HG03039 (cell line): ENCODE results near the gene ERAS.
A peak's percentile ranks its signal among the peaks of the same experiment; 100 is the strongest.
"Not testable (repeated sequence)": the region's sequence is repeated elsewhere in the genome, so short reads cannot be mapped to it uniquely, and the experiment has no call there.

Experiments used
- ATAC-seq: cut with Tn5 transposase; IDR thresholded peaks from one replicate; pipeline ENCODE4 v1.9.1; 2021; ENCODE audit warnings: mild to moderate bottlenecking, moderate library complexity; ENCODE audit not compliant: unreplicated experiment

ERAS gene

DNA sequence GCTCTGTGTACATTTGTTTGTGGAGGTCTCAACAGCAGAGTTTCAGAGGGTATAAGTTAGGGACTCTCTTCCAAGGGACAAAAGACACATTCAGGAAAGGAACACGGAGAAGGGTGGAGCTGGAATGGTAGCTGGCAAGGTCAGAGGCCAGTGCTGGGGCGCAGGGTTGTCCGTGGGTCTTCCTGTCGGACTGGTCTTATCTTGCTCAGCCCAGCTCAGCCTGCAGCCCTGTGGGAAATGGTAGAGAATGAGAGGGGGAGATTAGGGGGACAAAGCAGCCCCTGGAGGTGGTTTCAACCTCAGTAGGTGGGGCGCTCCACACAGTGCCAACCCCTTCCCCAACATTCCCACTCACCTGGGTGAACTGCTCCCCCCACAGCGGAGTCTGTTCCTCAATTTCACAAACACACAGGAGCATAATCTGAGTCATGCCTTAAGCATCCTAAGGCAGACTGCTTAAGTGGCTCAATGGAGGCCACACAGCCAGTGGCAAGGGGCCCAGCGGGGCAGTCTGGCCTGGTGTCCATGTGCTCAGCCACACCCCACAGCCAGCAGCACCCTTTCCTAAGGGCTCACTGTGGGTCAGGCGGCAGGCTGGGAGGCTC is 31.3 kb upstream of the ERAS start:
- ATAC-seq = no peak

DNA sequence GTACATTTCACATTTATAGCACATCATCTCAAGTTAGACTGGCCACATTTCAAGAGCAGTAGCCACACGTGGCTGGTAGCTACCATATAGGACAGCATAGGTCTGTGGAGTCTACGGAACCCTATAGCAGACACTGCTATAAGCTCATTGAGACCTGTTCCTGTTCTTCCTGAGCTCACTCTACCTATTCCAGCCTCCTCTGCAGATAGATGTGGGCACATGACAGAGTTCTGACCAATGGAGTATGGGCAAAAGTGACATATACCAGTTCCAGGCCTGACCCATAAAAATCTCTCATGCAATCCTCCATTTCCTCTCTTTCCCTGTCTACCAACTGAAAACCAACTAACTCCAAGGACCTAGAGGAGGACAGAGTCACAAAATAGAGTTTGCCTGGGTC is 28.0 kb upstream of the ERAS start:
- no peak for ATAC-seq

DNA sequence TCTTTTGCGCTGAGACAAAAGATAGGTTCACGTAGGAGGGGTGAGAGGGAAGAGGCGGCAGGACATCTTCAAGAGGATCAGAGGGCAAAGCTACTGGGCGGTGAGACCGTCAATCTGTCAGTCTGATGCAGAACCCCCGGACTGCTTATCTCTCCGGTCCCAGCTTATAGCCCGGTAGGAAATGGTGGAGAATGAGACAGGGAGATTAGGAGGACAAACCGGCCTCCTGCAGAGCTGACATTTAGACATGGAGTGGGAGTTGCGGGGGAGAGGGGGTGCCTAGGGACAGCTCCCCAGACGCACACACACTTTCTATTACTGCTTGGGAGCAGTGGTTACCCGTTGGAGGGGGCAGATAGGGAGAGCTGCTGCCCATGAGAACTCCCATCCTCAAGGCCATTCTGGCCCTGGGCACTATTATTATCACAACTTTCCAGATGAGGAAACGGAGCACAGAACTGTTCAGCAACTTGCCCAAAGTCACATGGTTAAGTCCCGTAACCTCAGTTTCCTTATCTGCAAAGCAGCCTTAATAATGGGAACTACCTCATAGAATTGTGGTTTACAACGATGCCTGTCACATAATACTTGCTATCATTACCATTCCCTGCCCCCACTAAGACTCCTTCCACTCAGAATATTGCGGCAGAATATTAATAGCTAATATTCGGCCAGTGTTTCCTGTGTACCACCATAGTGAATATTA is 25.6 kb upstream of the ERAS start:
- no peak for ATAC-seq

DNA sequence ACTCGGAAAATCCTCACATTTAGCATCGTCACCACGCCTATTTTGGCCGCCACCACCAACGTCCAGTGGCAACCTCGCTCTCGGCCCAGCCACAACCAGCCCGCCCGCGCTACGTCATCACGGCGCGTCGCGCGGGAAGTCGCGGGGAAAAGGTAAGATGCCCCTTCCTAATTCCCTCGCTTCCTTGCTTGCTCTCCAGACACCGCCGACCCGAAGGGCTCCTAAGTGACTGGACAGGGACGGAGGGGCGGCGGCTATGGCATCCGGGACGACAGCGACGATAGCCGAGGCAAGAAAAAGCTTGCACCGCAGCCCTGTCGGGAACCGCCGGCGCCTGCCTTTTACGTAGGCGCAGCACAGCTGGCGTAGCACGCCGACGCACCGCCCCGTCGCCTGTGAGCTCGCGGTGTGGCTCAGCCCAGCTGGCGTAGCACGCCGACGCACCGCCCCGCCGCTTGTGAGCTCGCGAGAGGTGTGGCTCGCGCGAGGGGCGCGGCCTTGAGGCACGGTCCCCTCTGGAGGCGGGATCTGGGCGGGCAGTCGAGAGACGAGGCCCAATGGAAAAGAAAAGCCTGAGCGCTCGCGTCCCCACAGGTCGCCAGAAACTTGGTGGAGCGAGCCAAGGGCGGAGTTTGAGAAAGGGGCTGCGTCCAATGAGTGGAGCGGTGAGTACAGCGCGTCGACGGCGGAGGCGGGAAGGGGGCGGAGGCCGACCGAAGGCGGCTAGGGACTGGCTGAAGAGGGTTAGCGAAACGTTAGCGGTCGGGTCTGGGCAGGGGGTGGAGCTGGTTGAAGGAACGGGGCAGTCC is 24.8 kb upstream of the ERAS start, which contains the start of gene HDAC6:
Gene HDAC6 (plus strand): TSS at position 788 of the 809 bp plus-strand sequence. CDS start 626 bp downstream, outside the sequence.
- ATAC-seq = peak; percentile 84

DNA sequence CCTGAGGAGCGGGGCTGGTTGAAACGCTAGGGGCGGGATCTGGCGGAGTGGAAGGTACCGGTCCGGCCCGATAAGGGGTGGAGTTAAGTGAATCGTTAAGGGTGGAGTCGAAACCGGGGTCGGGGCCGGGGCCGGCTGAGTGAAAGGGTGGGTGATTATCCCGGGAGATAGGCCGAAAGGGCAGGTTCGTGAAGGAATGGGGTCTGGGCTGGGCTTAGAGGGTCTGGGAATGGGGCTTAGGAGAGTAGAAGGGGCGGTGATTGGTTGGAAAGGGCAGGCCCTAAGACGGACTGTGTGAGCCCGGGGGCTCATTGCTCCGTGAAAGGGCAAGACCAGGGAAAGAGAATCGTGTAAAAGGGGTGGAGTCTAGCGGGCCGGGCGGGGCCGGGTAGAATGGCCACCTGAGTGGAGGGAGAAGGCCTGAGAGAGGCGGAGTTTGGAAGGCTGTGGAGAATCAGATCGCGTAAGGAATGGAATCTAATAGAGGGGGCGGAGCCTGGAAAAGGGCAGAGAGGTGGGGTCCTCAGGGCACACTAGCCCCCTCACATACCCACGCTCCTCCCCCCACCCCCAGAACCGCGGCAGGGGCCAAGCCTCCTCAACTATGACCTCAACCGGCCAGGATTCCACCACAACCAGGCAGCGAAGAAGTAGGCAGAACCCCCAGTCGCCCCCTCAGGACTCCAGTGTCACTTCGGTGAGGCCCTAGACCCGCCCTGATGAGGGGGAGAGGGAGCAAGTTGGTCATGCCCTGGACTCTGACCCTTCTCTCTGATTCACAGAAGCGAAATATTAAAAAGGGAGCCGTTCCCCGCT is 24.0 kb upstream of the ERAS start:
- ATAC-seq = peak; percentile 32

DNA sequence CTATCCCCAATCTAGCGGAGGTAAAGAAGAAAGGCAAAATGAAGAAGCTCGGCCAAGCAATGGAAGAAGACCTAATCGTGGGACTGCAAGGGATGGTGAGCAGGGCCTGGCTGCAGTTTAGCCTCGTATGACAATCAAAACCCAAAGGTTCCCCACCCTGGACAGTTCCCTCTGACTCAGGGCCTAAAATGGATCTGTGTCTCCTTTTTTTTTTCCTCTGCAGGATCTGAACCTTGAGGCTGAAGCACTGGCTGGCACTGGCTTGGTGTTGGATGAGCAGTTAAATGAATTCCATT is 23.5 kb upstream of the ERAS start:
- ATAC-seq = no peak

DNA sequence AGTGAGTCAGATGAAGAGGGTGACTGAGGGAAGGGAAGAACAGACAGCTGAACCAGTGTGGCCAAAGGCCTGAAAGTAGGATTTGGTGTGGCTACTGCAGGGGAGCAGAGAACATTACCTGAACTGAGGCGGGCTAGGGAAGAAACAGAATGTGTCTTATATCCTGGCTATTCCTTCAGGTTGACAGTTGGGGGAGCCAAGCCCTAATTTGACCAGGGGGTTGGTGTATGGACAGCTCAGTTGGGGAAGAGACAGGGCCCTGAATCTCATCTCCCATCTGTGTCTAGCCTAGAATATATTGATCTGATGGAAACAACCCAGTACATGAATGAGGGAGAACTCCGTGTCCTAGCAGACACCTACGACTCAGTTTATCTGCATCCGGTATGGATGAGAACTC is 20.2 kb upstream of the ERAS start:
- ATAC-seq = no peak

DNA sequence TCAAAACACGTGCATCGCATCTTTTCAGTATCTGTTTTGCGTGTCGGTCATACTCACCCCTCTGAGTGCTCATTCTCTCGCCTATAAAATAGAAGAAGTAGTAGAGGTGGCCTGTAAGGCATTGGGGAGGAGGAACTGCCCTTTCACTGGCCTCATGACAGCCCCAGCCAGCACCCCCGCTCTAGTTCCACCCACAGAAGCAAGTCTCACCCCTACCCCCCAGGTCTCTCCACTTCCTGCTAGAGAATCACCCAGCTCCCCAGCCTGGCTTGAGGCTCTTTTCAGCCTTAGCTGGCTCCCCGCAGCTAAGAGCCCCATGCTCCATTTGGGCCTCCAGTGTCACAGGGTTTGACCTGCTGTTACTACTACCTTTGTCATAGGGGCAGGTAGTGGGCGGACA is 12.7 kb upstream of the ERAS start:
- ATAC-seq = no peak

DNA sequence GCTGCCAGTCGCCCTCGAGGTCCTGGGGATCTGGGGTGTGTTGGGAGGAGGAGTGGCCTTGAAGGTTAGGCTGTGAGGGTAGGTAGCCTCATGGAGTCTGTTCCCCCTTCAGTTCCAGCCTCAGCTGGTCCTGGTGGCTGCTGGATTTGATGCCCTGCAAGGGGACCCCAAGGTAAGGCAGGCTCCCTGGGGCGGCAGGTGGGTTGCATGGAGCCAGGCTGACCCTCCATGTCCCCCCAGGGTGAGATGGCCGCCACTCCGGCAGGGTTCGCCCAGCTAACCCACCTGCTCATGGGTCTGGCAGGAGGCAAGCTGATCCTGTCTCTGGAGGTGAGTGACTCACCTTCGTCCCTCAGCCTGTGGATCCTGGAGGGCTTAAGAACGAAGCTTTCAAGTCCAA is 11.6 kb upstream of the ERAS start:
- ATAC-seq = no peak

DNA sequence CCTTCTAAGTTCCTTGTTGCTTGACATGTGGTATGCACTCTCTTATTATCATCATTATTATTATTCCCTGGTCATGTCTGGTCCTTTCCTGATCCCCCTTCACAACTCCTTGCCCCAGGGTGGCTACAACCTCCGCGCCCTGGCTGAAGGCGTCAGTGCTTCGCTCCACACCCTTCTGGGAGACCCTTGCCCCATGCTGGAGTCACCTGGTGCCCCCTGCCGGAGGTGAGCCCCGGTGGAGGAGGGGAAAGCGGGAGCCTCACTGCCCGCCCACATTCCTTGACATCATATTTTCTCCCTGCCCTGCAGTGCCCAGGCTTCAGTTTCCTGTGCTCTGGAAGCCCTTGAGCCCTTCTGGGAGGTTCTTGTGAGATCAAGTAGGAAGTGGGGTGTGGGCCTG is 11.0 kb upstream of the ERAS start:
- ATAC-seq = no peak

DNA sequence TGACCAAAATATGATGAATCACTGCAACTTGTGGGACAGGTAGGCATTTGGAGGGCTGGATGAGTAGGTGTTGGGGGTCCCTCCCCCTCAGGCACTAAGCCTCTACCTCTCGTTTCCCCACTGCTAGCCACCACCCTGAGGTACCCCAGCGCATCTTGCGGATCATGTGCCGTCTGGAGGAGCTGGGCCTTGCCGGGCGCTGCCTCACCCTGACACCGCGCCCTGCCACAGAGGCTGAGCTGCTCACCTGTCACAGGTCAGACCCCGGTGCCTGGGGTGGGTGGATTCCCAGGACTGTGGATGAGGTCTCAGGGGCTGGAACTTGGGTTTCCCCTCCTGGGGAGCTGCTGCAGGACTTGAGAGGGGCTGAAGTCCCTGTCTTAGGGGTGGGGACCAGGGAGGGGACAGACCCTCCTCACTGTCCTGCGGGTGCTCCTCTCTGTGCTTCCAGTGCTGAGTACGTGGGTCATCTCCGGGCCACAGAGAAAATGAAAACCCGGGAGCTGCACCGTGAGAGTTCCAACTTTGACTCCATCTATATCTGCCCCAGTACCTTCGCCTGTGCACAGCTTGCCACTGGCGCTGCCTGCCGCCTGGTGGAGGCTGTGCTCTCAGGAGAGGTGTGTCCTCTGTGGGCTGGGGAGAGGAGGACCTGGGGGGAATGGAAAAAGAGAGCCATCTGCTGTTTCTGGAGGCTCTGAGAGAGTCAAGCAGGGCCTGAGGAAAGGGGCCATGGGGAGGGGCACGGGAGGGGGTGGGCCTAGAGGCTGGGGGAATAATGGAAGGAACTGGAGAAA is 10.1 kb upstream of the ERAS start:
- ATAC-seq = no peak

DNA sequence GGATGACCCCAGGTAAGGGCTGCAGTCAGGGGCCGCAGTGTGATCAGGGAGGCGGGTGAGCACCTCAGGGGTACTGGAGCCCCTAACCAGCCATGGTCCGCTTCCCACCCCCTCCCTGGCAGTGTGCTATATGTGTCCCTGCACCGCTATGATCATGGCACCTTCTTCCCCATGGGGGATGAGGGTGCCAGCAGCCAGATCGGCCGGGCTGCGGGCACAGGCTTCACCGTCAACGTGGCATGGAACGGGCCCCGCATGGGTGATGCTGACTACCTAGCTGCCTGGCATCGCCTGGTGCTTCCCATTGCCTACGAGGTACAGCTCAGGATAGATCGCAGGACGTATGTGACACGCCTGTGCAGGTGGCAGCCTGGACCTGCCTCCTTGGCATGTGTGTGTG is 8.2 kb upstream of the ERAS start:
- no peak for ATAC-seq

DNA sequence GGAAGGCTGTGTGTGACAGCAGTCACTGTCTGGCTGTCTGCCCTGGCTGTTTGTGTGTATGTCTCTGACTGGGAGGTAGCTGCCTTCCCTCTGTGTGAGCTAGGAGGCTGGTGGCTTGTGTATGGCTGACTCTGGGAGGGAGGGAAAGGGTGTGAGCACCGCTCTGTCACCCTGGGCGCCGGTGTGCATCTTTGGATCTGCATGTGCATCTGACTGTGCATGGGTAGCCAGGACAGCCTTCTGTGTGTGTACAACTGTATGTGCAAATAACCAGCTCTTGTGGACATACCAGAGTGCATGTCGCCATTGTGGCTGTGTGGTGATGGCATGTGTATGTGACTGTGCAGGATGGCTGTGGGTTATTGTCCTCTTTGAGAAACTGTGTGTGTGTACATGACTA is 7.4 kb upstream of the ERAS start:
- no peak for ATAC-seq

DNA sequence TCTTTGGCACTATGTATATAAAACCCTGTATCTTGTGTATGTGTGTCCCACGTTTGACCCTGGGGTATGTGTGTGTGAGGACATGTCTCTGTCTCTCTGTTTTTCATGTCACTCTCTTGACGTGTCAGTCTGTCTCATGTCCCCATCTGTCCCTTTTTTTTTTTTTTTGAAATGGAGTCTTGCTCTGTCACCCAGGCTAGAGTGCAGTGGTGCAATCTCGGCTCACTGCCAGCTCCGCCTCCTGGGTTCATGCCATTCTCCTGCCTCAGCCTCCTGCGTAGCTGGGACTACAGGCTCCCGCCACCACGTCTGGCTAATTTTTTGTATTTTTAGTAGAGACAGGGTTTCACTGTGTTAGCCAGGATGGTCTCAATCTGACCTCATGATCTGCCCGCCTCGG is 6.9 kb upstream of the ERAS start:
- ATAC-seq = not testable (repeated sequence)

DNA sequence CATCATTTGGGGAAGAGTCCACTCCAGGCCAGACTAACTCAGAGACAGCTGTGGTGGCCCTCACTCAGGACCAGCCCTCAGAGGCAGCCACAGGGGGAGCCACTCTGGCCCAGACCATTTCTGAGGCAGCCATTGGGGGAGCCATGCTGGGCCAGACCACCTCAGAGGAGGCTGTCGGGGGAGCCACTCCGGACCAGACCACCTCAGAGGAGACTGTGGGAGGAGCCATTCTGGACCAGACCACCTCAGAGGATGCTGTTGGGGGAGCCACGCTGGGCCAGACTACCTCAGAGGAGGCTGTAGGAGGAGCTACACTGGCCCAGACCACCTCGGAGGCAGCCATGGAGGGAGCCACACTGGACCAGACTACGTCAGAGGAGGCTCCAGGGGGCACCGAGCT is 3.3 kb upstream of the ERAS start:
- ATAC-seq = no peak

DNA sequence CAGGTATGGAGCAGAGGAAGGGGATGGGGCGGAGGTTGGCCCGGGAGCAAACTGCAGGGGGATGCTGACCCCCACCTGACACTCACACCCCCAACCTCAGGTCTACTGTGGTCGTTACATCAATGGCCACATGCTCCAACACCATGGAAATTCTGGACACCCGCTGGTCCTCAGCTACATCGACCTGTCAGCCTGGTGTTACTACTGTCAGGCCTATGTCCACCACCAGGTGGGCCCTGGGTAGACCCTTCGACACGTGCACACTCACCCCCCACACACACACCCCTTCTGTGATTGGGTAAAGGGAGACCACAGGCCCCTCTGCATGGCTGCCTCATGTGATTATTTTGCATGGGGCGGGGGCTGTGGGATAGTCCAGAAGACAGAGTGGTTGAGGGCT is 2.2 kb upstream of the ERAS start:
- no peak for ATAC-seq

DNA sequence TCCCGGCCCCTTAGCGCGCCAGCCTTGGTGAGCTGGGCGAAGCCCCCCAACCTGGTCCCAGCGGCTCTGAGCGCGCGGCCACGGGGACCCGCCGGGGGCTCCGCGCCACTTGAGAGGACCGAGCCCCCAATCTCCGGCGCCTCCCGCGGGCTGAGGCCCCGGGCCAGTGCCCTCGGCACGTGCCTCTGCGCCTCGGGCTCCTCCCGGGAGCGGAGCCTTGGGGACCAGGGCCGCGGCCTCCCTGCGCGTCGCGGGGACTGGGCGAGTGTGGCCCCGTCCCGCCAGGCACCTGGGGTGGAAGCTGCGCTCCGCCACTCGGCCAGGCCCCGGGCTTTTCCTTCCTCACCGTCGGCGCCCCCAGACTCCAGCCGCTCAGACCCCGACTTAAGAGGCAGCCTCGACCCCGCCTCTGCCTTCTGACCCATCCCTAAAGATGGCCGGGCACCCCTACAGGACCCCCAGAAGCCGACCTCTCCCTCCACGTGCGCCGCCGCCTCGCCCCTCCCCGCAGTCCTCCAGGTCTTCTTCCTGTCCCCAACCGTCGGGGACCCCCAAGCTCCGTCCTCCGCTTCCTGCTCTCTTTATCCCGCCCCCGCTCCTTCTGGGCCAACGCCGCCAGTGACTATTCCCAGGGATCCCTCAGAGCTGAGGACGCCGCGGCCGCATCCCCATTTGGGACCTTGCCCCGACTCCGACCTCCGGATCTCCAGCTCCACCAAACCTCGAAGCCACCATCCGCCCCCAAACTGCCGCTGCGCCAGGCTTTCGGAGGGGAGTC is 752 bp downstream of the ERAS start:
- no peak for ATAC-seq

DNA sequence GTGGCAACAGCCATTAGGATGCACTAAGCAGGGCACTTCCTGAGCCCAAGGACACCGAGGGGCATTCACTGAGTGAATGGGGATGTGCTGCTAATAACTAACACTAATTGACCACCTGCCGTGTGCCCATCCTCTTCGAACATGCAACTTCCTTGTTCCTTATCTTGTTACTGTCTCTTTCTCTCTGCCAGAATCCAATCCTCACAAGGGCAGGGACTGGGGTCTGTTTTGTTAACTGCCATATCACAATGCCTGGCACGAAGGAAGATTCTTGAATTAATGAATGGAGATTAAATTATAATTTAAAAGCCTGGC is 1.3 kb downstream of the ERAS start:
- no peak for ATAC-seq

DNA sequence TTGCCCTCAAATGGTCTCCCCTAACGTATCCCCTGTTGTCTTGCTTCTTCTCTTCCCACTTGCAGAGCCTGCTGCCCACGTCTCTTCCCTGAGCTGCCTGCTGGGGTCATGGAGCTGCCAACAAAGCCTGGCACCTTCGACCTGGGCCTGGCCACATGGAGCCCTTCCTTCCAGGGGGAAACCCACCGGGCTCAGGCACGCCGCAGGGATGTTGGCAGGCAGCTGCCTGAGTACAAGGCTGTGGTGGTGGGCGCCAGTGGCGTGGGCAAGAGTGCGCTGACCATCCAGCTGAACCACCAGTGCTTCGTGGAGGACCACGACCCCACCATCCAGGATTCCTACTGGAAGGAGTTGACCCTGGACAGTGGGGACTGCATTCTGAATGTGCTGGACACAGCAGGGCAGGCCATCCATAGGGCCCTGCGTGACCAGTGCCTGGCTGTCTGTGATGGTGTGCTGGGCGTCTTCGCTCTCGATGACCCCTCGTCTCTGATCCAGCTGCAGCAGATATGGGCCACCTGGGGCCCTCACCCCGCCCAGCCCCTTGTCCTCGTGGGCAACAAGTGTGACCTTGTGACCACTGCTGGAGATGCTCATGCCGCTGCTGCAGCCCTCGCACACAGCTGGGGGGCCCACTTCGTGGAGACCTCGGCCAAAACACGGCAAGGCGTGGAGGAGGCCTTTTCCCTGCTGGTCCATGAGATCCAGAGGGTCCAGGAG is 2.9 kb downstream of the ERAS start:
- ATAC-seq = no peak
